Stimulated activated naive B cell treated with anti-CD40 and anti-IgM and Interleukin-4, amounts not matched to agents 10 μg/mL and 1 μg/mL and 100 μg/mL, for 72 hours (primary cell): ENCODE data around the gene GALR1.

Experiments
- ATAC-seq, 2 donors: fragments of 150-1000 bp; cut with Tn5 transposase; replicated peaks; 2 replicates each; pipeline ENCODE4 v1.10.0; 2021; ENCODE audit warnings: moderate library complexity in 1 of 2
- DNase-seq: peaks from one replicate; pipeline ENCODE4 v3.0.0; 2021
- H3K27ac Mint-ChIP-seq: one replicate; pipeline ENCODE4 v1.8.0; 2022; ENCODE audit warnings: mild to moderate bottlenecking, mixed read lengths
- H3K27me3 Mint-ChIP-seq, 2 donors: one replicate each; pipeline ENCODE4 v1.8.0; 2022; ENCODE audit warnings: mixed read lengths in 2 of 2
- H3K36me3 Mint-ChIP-seq, 2 donors: one replicate each; pipeline ENCODE4 v1.8.0; 2022; ENCODE audit warnings: mixed read lengths in 2 of 2, mild to moderate bottlenecking in 1 of 2
- H3K4me1 Mint-ChIP-seq, 2 donors: one replicate each; pipeline ENCODE4 v1.8.0; 2022; ENCODE audit warnings: mixed read lengths in 2 of 2, mild to moderate bottlenecking in 1 of 2
- H3K4me3 Mint-ChIP-seq, 2 donors: one replicate each; pipeline ENCODE4 v1.8.0; 2022; ENCODE audit warnings: mild to moderate bottlenecking in 2 of 2, mixed read lengths in 2 of 2, moderate library complexity in 1 of 2
- H3K9me3 Mint-ChIP-seq, 2 donors: one replicate each; pipeline ENCODE4 v1.8.0; 2022; ENCODE audit warnings: mixed read lengths in 2 of 2, mild to moderate bottlenecking in 1 of 2

GALR1 gene, protein sequence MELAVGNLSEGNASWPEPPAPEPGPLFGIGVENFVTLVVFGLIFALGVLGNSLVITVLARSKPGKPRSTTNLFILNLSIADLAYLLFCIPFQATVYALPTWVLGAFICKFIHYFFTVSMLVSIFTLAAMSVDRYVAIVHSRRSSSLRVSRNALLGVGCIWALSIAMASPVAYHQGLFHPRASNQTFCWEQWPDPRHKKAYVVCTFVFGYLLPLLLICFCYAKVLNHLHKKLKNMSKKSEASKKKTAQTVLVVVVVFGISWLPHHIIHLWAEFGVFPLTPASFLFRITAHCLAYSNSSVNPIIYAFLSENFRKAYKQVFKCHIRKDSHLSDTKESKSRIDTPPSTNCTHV

DNA sequence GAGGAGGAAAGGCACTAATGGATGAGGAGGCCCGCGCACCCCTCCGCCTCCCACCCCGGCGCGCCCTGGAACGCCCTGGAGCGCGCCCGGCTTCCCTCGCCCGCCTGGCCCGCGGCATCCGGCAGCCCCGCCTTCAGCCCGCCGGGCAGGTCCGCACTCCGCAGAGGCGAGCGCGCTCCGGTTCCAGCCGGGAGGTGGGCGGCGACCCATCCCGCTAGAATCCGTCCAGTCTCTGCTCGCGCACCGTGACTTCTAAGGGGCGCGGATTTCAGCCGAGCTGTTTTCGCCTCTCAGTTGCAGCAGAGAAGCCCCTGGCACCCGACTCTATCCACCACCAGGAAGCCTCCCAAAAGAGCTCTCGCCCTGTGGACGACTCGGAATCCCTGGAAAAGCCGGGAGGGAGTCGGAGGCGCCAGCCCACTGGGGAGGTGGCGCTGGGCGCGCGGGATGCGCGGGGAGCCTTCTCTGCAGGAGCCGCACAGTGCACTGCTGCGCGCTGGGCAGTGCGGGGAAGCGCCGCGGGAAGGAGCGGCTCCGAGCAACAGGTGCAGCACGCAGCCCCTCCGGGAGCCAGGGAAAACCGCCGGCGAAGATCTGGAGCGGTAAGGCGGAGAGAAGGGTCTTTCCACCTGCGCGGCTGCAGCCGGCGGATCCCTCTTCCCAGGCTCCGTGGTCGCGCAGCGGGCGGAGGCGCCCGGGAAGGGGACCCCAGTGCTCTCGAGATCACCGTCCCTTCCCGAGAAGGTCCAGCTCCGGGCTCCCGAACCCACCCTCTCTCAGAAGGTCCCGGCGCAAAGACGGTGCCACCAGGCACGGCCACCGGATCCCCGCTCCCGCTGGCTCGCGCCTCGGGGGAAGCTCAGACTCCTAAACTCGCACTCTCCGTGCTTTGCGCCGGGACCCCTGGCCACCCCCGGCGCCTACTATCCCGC lies at the start of gene GALR1:
Gene GALR1 (plus strand): TSS at position 280 of the 932 bp plus-strand sequence. CDS start 701 bp downstream, outside the sequence.
- ATAC-seq (no peak), DNase-seq (no peak)
- Mint-ChIP-seq H3K4me1 (peaks cover 5 to 23% of the 10 kb centered on the region in 2 donors), H3K27me3 (peaks cover 58 to 75% of the 10 kb centered on the region in 2 donors), H3K9me3 (peaks cover 8 to 19% of the 10 kb centered on the region in 2 donors), H3K4me3 (peak within 1 kb of the TSS; percentile 62 to 76), H3K36me3 (peaks cover 4 to 8% of the 10 kb centered on the region in 2 donors), H3K27ac (peak within 1 kb of the TSS; percentile 80)

DNA sequence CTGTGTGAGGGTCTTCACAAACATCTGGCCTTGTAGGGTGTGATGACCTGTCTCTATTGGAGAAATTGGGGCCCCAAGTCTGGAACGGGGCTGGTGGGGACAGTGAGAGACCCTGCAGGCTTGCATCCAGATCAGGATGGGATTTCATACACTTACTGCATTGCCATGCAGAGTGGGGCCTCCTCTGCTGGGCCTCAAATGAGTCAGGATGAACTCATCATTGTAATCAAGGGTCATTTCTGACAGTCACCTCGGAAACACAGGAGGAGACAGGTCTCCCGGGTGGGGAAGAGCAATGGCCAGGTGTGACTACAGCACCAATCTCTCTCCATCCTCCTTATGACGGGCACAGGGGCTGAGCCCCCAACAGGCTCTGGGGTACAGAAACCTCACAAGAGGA lies 48.1 kb upstream of the GALR1 start:
- Mint-ChIP-seq H3K9me3 (no peaks in the 10 kb centered on the region), H3K4me1 (no peaks in the 10 kb centered on the region), H3K4me3 (no peak overlapping the region), H3K36me3 (no peaks in the 10 kb centered on the region), H3K27me3 (peaks cover 15 to 22% of the 10 kb centered on the region in 2 donors), H3K27ac (no peak overlapping the region)
- ATAC-seq (no peak), DNase-seq (no peak)

DNA sequence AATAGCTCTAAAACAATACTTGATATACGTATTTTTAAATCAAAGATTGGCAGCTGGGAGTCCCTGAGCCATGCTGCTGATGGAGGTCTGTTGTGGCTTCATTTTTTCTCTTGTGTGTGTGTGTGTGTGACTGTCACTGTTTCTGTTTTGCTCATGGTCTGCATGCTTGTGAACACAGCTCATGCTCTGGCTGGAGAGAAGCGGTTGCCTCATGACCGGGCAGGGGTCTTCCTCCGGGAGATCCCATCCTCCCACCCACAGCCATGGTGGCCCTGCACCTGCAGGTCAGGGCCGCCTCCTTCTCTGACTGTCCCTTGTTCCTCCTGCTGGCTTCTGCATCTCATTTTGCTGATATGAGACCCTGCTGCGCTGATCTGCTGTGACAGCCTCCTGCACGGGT lies 47.3 kb upstream of the GALR1 start:
- Mint-ChIP-seq H3K27me3 (peaks cover 15 to 22% of the 10 kb centered on the region in 2 donors), H3K4me1 (peaks cover 0 to under 1% of the 10 kb centered on the region in 2 donors), H3K27ac (no peak overlapping the region), H3K36me3 (no peaks in the 10 kb centered on the region), H3K4me3 (no peak overlapping the region), H3K9me3 (no peaks in the 10 kb centered on the region)
- ATAC-seq (no peak), DNase-seq (no peak)

DNA sequence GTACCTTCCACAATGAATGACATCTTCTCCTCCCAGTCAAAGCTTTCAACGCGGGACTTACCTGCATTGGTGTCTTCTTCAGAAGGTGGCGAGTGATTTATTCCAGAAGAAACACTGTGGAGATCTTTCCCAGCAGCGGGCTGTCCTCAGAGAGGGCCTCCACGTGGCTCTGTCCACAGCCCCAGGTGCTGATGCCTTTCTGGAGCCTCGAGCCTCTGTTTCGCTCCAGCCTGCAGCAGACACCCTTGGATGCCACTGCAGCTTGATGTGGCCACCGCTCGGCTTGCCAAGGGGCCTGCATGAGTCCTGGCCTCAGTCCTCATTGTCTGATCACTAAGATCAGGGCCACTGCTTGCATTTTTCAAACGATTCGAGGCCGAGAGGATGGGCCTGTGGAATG lies 46.6 kb upstream of the GALR1 start:
- peaks cover 4 to 5% of the 10 kb centered on the region in 2 donors for H3K4me1 Mint-ChIP-seq
- ATAC-seq: no peak
- H3K36me3 Mint-ChIP-seq: no peaks in the 10 kb centered on the region
- no peaks in the 10 kb centered on the region for H3K9me3 Mint-ChIP-seq
- no peak overlapping the region for H3K27ac Mint-ChIP-seq
- DNase-seq: no peak
- no peak overlapping the region for H3K4me3 Mint-ChIP-seq
- peaks cover 15 to 22% of the 10 kb centered on the region in 2 donors for H3K27me3 Mint-ChIP-seq

DNA sequence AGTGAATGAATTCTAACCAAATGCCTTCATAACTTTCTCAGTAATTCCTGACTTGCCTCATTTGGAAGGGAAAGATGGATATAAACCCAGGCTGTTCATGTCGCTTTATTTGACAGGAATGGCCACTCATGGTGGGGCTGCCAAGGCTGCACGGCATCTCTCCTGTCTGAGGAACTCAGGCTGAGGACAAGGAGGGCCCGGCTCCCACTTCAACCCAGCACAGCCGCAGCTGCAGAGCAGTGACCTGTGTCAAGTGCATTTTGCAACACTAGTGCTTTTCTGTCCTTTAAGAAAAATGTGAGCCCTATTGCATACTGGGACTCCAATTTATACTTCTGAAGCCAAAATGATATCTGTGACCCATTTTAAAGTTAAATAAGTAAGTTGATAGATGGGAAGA lies 45.8 kb upstream of the GALR1 start:
- Mint-ChIP-seq H3K27ac (no peak overlapping the region), H3K4me3 (no peak overlapping the region), H3K4me1 (peaks cover 9 to 12% of the 10 kb centered on the region in 2 donors), H3K36me3 (no peaks in the 10 kb centered on the region), H3K9me3 (no peaks in the 10 kb centered on the region), H3K27me3 (peaks cover 14 to 20% of the 10 kb centered on the region in 2 donors)
- ATAC-seq: no peak
- no peak for DNase-seq

DNA sequence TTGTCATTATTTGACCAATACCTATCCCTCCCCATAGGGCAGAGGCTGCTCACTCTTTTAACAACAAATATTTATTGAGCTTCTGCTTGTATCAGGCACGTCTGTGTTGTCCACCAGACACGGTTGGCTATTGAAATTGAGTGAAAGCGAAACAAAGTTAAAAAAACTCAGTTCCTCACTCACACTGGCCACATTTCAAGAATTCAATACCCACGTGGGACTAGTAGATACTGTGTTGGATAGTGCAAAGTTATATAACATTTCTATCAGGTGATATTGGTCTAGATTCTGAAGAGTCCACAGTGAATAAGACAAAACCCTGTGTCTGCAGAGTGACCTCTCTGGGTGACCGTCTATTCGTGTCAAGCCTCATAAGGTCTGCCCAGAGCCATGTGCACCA lies 43.9 kb upstream of the GALR1 start:
- no peaks in the 10 kb centered on the region for H3K9me3 Mint-ChIP-seq
- no peak for DNase-seq
- peaks cover 8 to 9% of the 10 kb centered on the region in 2 donors for H3K27me3 Mint-ChIP-seq
- H3K4me3 Mint-ChIP-seq: no peak overlapping the region
- H3K4me1 Mint-ChIP-seq: peaks cover 15 to 22% of the 10 kb centered on the region in 2 donors
- H3K27ac Mint-ChIP-seq: no peak overlapping the region
- no peak for ATAC-seq
- H3K36me3 Mint-ChIP-seq: no peaks in the 10 kb centered on the region

DNA sequence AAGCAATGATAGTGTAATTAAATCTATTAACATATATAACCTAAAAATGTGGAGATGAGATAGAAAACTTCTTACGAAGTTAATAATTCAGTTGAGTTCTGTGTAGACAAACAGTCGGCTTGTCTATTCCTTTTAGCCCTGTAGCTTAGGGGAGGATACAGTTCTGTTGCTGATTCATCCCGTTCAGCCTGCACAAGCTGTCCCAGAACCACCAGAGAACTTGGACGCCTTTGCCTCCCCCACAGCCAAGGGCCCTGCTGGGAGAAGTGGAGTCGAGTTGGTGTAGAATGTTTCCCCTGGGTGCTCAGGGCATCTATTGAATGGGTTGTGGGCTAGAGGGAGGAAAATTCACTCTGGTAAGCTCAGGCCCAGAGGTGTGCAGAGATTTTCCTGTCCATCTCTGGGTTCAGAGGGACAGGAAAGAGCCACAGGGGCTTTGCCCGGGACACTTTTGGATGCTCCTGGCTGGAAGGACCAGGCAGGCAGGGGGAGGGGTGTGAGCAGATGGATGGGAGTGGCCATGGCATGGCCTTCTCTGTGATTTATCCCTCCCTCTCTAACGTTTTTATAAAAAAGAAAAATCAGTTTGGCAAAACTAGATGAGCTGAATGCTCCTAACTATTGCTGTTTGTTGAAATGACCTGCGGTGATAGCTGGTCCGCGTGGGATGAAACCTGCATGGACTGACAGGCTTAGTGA lies 42.8 kb upstream of the GALR1 start:
- H3K9me3 Mint-ChIP-seq: no peaks in the 10 kb centered on the region
- H3K4me1 Mint-ChIP-seq: peaks cover 15 to 30% of the 10 kb centered on the region in 2 donors

DNA sequence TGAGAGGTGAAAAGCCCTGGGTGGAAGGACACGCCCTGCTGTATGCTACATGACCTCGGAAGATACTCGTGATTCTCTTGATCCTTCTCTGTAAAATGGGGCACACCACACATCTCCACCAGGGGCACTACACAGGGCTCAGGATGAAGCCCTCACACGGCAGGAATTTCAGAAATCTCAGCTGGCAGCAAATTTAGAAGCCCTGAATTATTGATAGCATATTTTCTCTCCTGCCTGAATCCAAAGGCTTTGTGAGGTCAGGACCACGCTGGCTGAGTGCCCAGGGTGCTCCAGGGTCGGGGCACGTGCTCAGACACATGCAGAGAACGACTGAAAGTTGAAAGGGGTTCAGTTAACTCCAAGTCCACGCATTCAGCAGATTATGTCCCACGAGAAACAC lies 42.1 kb upstream of the GALR1 start:
- H3K9me3 Mint-ChIP-seq: no peaks in the 10 kb centered on the region
- DNase-seq: peak; percentile 15
- peak overlapping the region; percentile 23 for H3K4me3 Mint-ChIP-seq
- no peaks in the 10 kb centered on the region for H3K36me3 Mint-ChIP-seq
- peaks cover 15 to 33% of the 10 kb centered on the region in 2 donors for H3K4me1 Mint-ChIP-seq
- H3K27ac Mint-ChIP-seq: peak overlapping the region; percentile 37
- ATAC-seq: peak; percentile 77 to 80
- H3K27me3 Mint-ChIP-seq: peaks cover 5 to 6% of the 10 kb centered on the region in 2 donors

More for the DNA sequence above, 42.8 kb upstream of the GALR1 start:
- Mint-ChIP-seq H3K36me3 (no peaks in the 10 kb centered on the region), H3K4me3 (no peak overlapping the region), H3K27ac (no peak overlapping the region), H3K27me3 (peaks cover 6 to 8% of the 10 kb centered on the region in 2 donors)
- ATAC-seq (no peak), DNase-seq (no peak)

DNA sequence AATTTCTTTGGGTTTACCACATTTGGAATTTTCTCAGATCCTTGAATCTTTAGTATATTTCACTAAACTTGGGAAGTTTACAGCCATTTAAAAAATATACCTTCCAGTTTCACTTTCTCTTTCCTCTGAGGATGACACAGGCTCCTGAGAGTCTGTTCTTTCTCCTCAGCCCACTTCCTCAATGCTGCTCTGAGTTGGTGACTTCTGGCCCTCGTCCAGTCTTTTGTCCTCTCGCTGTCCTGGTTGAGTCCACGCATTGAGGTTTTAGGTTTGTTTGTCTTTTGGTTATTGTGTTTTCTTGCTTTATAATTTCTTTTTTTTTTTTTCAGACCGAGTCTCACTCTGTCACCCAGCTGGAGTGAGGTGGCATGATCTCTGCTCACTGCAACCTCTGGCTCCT lies 40.7 kb upstream of the GALR1 start:
- no peaks in the 10 kb centered on the region for H3K9me3 Mint-ChIP-seq
- H3K4me1 Mint-ChIP-seq: peaks cover 15 to 33% of the 10 kb centered on the region in 2 donors
- H3K27me3 Mint-ChIP-seq: no peaks in the 10 kb centered on the region
- no peaks in the 10 kb centered on the region for H3K36me3 Mint-ChIP-seq
- ATAC-seq: peak; percentile 77 to 82
- H3K4me3 Mint-ChIP-seq: peak overlapping the region; percentile 83 to 84
- H3K27ac Mint-ChIP-seq: peak overlapping the region; percentile 92
- no peak for DNase-seq

DNA sequence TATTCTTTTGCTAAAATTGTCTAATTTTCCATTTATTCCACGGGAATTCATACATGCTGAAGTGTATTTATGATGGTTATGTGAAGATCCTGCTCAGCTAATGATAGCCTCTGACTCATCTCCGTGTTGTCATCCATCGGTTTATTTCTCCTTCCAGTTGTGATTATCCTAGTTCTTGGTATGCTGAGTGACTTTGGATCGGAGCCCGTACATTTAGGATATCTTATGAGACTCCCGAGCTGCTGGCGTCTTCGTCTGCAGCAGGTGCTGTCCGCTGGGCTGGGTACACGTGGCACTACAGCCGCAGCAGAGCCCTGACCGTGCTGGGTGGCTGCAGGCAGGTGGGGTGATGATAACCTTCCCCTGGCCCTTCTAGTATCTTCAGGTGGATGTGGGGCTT lies 40.1 kb upstream of the GALR1 start:
- H3K9me3 Mint-ChIP-seq: no peaks in the 10 kb centered on the region
- no peaks in the 10 kb centered on the region for H3K27me3 Mint-ChIP-seq
- H3K27ac Mint-ChIP-seq: peak overlapping the region; percentile 92
- peaks cover 15 to 33% of the 10 kb centered on the region in 2 donors for H3K4me1 Mint-ChIP-seq
- H3K4me3 Mint-ChIP-seq: peak overlapping the region; percentile 83 to 84
- H3K36me3 Mint-ChIP-seq: no peaks in the 10 kb centered on the region
- ATAC-seq: no peak
- no peak for DNase-seq

DNA sequence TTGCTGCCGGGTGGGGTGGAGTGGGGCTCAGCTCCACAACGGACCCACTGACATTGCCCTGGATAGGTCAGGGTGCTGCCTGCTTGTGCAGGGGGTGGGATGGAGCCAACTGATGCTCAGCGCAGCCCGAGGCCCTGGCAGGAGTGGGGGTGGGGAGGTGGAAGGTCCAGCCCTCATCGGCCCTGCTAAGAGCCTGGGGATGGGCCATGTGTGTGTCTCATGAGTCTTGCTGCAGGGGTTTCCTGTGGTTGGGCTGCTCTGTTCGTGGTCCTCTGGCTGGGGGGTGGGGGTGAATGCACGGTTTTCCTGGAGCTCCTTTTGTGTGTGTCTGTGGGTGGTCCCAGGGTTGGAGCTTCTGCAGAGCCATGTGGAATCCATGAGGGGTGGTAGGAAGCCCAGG lies 39.4 kb upstream of the GALR1 start:
- no peak overlapping the region for H3K4me3 Mint-ChIP-seq
- no peak for ATAC-seq
- H3K27me3 Mint-ChIP-seq: no peaks in the 10 kb centered on the region
- peak overlapping the region; percentile 14 for H3K27ac Mint-ChIP-seq
- no peaks in the 10 kb centered on the region for H3K9me3 Mint-ChIP-seq
- peaks cover 15 to 33% of the 10 kb centered on the region in 2 donors for H3K4me1 Mint-ChIP-seq
- H3K36me3 Mint-ChIP-seq: no peaks in the 10 kb centered on the region
- no peak for DNase-seq

DNA sequence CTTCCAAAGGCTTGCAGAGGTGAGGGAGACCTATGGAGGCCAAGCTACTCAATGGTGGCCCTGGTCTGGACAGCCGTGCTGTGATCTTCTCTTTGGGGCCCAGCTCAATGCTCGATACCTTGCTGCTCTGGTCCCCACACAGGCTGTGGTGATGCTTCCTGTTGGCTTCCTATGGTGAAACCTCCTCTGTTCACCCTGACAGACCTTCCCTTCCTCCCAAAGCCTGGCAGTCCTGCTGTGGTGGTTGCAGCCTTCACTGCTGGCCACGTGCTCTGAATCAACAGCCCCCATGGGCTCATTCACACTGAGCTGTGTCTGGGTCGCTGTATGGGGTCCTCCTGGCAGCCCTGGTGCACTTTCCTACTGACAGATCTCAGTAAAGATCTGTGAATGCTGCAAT lies 31.0 kb upstream of the GALR1 start:
- H3K36me3 Mint-ChIP-seq: no peaks in the 10 kb centered on the region
- no peaks in the 10 kb centered on the region for H3K4me1 Mint-ChIP-seq
- peaks cover 0 to 2% of the 10 kb centered on the region in 2 donors for H3K9me3 Mint-ChIP-seq
- ATAC-seq: no peak
- no peak overlapping the region for H3K27ac Mint-ChIP-seq
- peaks cover 17 to 21% of the 10 kb centered on the region in 2 donors for H3K27me3 Mint-ChIP-seq
- DNase-seq: no peak
- no peak overlapping the region for H3K4me3 Mint-ChIP-seq

DNA sequence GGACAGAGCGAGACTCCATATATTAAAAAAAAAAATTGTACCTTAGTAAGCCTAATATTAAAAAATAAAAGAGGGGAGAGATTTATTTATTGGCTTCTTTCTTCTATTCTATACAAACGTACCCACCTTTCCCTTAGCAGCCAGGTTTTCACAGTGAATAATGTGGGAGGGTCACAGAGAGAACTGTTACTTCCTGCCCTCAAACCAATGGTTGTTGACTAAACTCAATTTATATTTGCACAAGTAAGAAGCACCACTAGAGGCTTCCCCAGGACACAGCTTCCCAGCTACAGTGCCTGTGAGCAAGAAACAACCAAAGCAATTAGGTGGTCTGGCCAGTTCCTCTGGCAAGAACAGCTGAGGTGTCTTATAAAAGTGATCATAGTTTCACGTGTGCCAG lies 28.9 kb upstream of the GALR1 start:
- H3K27ac Mint-ChIP-seq: no peak overlapping the region
- H3K4me3 Mint-ChIP-seq: no peak overlapping the region
- peaks cover 0 to 2% of the 10 kb centered on the region in 2 donors for H3K9me3 Mint-ChIP-seq
- peaks cover 17 to 21% of the 10 kb centered on the region in 2 donors for H3K27me3 Mint-ChIP-seq
- no peaks in the 10 kb centered on the region for H3K4me1 Mint-ChIP-seq
- ATAC-seq: no peak
- no peak for DNase-seq
- no peaks in the 10 kb centered on the region for H3K36me3 Mint-ChIP-seq

DNA sequence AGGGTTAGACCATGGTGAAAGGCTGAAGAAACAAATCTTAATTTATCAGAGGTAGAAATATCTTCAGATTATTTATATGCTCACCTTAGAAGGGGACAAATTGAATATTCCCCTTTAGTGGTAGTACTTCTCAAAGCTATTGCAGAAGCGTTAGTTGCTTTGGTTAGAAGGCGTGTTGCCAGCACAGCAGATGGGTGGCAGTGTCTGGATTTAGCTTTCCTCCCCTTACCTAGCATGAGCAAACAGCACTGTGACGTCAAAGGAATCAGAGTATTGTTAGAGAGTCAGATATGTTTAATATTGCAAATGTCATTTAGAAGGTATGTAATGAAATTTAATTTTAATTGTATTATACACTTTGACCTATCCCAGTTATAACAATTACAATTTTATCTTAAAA lies 27.2 kb upstream of the GALR1 start:
- peaks cover 16 to 17% of the 10 kb centered on the region in 2 donors for H3K27me3 Mint-ChIP-seq

More for the DNA sequence above, 27.2 kb upstream of the GALR1 start:
- H3K36me3 Mint-ChIP-seq: no peaks in the 10 kb centered on the region
- no peak overlapping the region for H3K4me3 Mint-ChIP-seq
- ATAC-seq (no peak), DNase-seq (no peak)
- H3K27ac Mint-ChIP-seq: no peak overlapping the region
- H3K4me1 Mint-ChIP-seq: no peaks in the 10 kb centered on the region
- H3K9me3 Mint-ChIP-seq: peaks cover 0 to 2% of the 10 kb centered on the region in 2 donors
